Measurements from ENCODE around the gene PTPN4. TPM values are rescaled to one million over a fixed set of nuclear protein-coding genes. Genes with fewer than 3 reads are reported as not detected.

PTPN4 gene
- total and polyA plus RNA-seq, 2 experiments from 2014 or later = 41.6 to 90.4 TPM

DNA sequence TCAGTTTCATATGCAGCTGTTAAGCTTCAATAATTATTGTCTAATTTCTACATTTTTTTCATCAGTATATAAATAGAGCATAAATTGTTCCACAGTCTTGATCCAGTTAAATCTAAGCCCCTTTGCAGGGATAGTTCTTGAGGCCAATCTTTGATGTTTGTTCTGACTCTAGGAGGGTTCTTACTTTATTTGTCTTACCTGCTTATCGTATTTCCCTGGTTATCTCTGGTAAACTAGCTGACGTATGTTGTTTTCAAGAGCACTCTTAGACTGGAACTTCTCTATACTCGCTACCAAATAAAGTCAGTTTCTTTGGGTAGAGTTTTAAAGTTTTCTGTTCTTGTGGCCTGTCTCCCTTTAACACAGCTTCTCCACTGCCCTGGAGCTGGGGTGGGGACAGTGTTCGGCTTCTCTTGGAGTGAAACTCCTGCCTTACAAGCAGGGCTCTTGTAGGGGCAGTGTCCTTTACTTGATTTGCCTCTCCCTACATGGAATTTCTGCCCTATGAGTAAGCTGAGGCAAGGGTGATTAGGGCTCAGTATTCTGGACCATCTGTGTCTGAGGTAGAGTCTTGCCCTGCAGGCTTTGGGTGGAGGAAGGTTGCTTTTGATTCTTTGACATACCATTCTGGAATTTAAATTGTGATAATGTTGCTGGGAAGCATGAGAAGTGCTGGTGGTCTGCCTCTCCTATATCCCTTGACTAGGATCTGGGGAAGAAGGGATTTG, 90.3 kb downstream of the PTPN4 start:
- TF ChIP-seq STAT1 (IDR thresholded peaks at IDR 0.05; ENCODE audit: unreplicated experiment) = no peak
- H3K4me3 ChIP-seq = no peak overlapping the region
- peaks cover 10% of the 10 kb centered on the region; the same call in 1 of the 2 replicates for H3K9me2 ChIP-seq (ENCODE audit: insufficient read depth)
- peaks cover 12% of the 10 kb centered on the region for H3K4me1 ChIP-seq (ENCODE audit: insufficient read depth)
- H3K27ac ChIP-seq (ENCODE audit: low read depth) = no peak overlapping the region
- H3K36me3 ChIP-seq (ENCODE audit: insufficient read depth) = peaks cover 23% of the 10 kb centered on the region; the same call in 1 of the 2 replicates
- Mint-ChIP-seq H3K27me3 (ENCODE audit: insufficient read depth, low read depth, poor library complexity) (peaks cover 18% of the 10 kb centered on the region), H3K9me3 (peaks cover 81% of the 10 kb centered on the region), H3K27ac (no peak overlapping the region), H3K4me3 (no peak overlapping the region), H3K36me3 (ENCODE audit: low read depth) (peaks cover 90% of the 10 kb centered on the region), H3K4me1 (peaks cover 8% of the 10 kb centered on the region)
- ATAC-seq (no peak), DNase-seq (ENCODE audit: low spot score) (no peak)
- H3K79me2 ChIP-seq (replicated peaks; ENCODE audit: insufficient read depth) = peaks cover 97% of the 10 kb centered on the region
- H4K20me1 ChIP-seq (replicated peaks; ENCODE audit: insufficient read depth) = no peaks in the 10 kb centered on the region; the same call in 1 of the 2 replicates
- no peak overlapping the region for H2AFZ ChIP-seq
- H3K27me3 ChIP-seq (ENCODE audit: insufficient read depth) = no peaks in the 10 kb centered on the region
- H3K4me2 ChIP-seq = no peak overlapping the region
- H3F3A ChIP-seq (replicated peaks; ENCODE audit: low read depth) = no peaks in the 10 kb centered on the region

DNA sequence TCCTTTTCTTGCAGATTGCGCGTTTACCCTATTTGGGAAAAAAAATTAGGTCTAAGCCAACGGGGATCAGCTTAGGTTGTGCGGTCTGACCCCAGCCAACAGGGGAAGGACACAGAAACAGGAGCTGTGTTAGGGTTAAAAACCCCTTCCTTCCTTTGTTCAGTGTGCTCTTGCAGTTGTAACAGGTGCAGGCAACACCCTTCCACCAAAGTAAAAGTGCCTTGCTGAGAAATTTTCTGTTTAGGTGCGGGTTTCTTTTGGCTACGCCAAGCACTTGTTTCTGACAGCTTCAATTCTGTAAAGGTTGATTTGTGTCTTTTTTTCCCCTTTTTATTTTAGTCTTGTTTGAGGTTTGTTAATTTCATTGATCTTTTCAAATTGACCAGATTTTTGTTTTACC, 92.5 kb downstream of the PTPN4 start:
- Histone ChIP-seq H2AFZ (no peak overlapping the region), H3K4me2 (no peak overlapping the region), H3K27ac (ENCODE audit: low read depth) (no peak overlapping the region), H4K20me1 (replicated peaks; ENCODE audit: insufficient read depth) (no peaks in the 10 kb centered on the region; the same call in 1 of the 2 replicates), H3K36me3 (ENCODE audit: insufficient read depth) (peaks cover 23% of the 10 kb centered on the region; the same call in 1 of the 2 replicates), H3K4me3 (no peak overlapping the region), H3F3A (replicated peaks; ENCODE audit: low read depth) (no peaks in the 10 kb centered on the region), H3K27me3 (ENCODE audit: insufficient read depth) (no peaks in the 10 kb centered on the region), H3K79me2 (replicated peaks; ENCODE audit: insufficient read depth) (peaks cover 98% of the 10 kb centered on the region), H3K9me2 (ENCODE audit: insufficient read depth) (peaks cover 10% of the 10 kb centered on the region; the same call in 1 of the 2 replicates), H3K4me1 (ENCODE audit: insufficient read depth) (peaks cover 12% of the 10 kb centered on the region)
- DNase-seq (ENCODE audit: low spot score) (no peak), ATAC-seq (no peak)
- Mint-ChIP-seq H3K27me3 (ENCODE audit: insufficient read depth, low read depth, poor library complexity) (peaks cover 10% of the 10 kb centered on the region), H3K27ac (no peak overlapping the region), H3K36me3 (ENCODE audit: low read depth) (peaks cover 80% of the 10 kb centered on the region), H3K4me1 (peaks cover 16% of the 10 kb centered on the region), H3K4me3 (no peak overlapping the region), H3K9me3 (peaks cover 66% of the 10 kb centered on the region)
- 0 out of 2 replicates have a peak, but pooled peaks have one; percentile 3 for TF ChIP-seq ZNF331 (CRISPR knock-in tag; IDR thresholded peaks at IDR 0.05; ENCODE audit: low read depth)
- no peak for TF ChIP-seq STAT1 (IDR thresholded peaks at IDR 0.05; ENCODE audit: unreplicated experiment)

DNA sequence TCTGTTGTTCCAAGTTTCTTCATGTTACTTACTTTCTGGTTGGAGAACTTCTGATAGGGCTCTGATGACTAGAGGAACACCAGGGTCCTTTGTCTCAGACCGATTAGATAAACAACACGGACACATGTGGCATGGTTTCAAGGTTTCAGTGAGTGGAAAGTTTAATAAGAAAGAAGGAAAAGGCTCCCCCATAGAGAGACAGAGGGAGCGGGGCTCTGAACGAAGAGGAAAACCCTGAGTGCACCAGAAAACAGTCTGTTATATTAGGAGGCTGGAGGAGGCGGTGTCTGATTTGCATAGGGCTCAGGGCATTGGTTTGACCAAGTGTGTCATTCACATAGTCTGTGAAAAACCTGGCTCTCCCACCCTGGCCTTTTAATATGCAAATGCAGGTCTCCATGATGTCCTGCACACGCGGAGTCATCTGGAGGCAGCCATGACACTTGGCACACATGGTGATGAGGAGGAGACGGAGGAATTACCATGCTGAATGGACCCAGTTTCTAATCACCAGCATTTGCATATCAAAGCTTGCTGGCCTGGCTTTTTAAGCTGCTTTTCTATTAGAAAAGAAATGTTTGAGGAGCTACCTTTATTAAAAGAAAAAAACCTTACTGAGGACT, 94.2 kb downstream of the PTPN4 start:
- Histone ChIP-seq H3K27ac (ENCODE audit: low read depth) (peak overlapping the region; percentile 40; the same call in 1 of the 2 replicates), H3K4me2 (no peak overlapping the region), H3F3A (replicated peaks; ENCODE audit: low read depth) (no peaks in the 10 kb centered on the region), H3K79me2 (replicated peaks; ENCODE audit: insufficient read depth) (peaks cover 99% of the 10 kb centered on the region), H3K27me3 (ENCODE audit: insufficient read depth) (no peaks in the 10 kb centered on the region), H3K36me3 (ENCODE audit: insufficient read depth) (peaks cover 23% of the 10 kb centered on the region; the same call in 1 of the 2 replicates), H4K20me1 (replicated peaks; ENCODE audit: insufficient read depth) (peaks cover 2% of the 10 kb centered on the region), H2AFZ (no peak overlapping the region), H3K4me1 (ENCODE audit: insufficient read depth) (peaks cover 18% of the 10 kb centered on the region), H3K9me2 (ENCODE audit: insufficient read depth) (peaks cover 10% of the 10 kb centered on the region; the same call in 1 of the 2 replicates), H3K4me3 (0 out of 2 replicates have a peak overlapping the region, but pooled peaks have one; percentile 18)
- TF ChIP-seq CREB1 (CRISPR knock-in tag; IDR thresholded peaks at IDR 0.05; ENCODE audit: low read depth) (peak; percentile 52; the same call in 1 of the 2 replicates), JUNB (IDR thresholded peaks at IDR 0.05; ENCODE audit: unreplicated experiment) (no peak)
- Mint-ChIP-seq H3K36me3 (ENCODE audit: low read depth) (peaks cover 64% of the 10 kb centered on the region), H3K4me1 (peaks cover 24% of the 10 kb centered on the region), H3K27ac (no peak overlapping the region), H3K4me3 (no peak overlapping the region), H3K27me3 (ENCODE audit: insufficient read depth, low read depth, poor library complexity) (peaks cover 7% of the 10 kb centered on the region), H3K9me3 (peaks cover 50% of the 10 kb centered on the region)
- DNase-seq (ENCODE audit: low spot score) (peak; percentile 51), ATAC-seq (peak; percentile 69)

All from GM23338 (cell line).